A204.1 (cell line): Measurements from ENCODE around the gene COQ10A.
"Not testable (repeated sequence)": the region's sequence is repeated elsewhere in the genome, so short reads cannot be mapped to it uniquely, and the experiment has no call there.

Experiments used
- FAIRE-seq: peaks from 2 replicates; lab custom pipeline; 2012; peaks lifted over from hg19 to GRCh38; lab: Jason Lieb, UNC

COQ10A gene

DNA sequence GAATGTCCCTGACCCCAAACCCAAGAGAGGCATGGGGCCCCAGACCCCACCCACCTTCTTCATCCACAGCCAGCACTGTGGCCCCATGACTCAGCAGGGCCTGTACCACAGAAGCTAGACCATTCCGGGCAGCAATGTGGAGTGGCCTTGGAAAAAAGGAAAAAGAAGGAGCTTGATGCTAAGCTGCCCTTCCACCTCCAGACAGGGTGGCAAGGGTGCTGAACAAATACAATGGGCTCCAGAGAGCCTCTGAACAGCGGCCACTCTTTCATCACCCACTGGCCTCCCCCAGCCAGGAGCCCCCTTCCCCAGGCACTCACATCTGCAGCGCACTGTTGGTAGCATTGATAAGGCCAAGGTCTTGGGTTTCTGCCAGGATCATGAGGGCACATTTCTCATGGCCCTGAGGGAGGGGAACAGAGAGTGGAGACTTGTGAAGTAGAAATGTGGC is 23.0 kb upstream of the COQ10A start:
- no peak for FAIRE-seq

DNA sequence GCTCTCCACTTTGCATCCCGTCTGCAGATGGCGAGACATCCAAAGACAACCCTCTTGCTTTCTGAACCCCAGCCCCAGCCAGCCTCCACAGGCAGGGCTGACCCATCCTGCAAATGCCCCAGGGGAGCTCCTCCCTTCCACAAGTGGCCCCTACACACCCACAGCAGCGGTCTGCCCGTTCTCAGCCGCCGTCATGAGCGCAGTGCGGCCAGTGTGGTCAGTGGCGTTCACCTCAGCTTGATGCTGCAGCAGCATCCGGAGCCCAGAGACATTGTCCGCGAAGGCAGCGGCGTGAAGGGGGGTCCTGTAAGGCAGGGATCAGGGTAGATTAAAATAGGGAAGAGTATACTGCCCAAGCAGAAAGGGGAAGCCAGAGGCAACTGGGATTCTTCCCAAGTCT is 22.2 kb upstream of the COQ10A start:
- FAIRE-seq = no peak

DNA sequence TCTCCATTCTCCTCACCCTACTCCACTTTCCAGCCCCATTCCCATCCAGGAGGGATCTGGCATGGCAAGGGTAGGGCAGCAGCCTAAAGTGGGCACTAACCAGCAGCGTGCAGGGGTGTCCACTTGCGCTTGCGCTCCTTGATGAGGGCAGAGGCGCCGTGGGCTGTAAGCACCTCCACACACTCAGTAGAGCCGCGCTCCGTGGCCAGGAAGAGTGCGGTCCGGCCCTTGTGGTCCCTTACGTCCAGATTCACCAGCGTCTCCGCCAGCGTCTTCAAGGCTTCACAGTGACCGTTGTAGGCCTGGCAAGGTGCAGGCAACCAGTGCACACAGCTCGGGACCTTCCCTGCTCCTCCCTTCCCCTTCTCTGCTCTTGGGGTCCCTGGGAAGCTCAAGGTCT is 18.8 kb upstream of the COQ10A start:
- no peak for FAIRE-seq

DNA sequence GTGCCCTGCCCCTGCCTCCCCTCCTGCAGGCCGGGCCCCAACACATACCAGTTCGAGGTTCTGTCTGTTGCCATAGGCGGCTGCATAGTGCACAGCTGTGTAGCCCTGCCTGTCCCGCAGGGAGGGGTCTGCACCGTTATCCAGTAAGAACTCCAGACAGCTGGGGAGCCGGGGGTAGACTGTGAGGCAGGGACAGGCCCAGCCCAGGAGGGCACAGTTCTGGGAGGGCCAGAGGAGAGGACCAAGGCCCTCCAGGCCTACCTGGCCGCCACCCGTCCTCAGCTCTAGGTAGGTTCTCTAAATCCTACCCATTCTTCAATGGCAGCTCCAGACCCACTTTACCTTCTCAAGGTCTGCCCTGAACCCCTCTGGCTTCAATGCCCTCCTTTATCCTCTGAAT is 18.0 kb upstream of the COQ10A start:
- no peak for FAIRE-seq

DNA sequence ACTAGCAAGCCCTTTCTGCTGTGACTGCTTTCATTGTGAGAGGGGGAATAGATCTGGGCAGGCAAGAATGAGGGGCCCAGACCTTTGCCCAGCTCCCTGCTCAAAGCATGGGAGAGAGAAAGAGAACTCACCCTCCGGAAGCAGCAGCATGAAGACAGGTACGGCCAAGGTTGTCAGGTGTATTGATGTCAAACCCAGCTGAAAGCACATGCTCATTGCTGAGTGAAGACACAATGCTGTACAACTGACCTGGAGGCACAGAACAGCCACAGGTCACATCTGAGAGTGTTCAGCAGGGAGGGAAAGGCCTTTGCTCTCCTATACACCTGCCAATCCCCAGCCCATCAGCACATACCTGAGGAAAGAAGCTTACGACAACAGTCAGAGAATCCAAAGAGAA is 14.1 kb upstream of the COQ10A start:
- FAIRE-seq = no peak

DNA sequence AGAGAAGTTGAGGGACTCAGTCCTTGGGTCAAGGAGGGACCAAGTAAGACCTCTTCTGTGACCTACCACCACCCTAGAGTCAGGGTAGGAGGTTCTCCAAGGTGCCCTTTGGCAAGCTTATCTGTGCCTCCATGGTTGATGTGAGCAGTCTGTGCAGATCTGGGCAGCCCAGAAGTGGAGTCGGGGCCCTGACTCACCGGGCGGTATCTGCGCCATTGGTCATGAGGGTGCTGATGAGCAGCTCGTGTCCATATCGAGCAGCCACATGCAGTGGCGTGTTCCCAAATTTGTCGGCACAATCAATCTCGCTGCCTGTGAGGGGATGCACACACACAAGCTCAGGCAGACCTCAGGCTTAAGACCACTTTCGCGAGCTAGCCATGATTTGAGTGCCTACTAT is 13.7 kb upstream of the COQ10A start:
- FAIRE-seq = no peak

DNA sequence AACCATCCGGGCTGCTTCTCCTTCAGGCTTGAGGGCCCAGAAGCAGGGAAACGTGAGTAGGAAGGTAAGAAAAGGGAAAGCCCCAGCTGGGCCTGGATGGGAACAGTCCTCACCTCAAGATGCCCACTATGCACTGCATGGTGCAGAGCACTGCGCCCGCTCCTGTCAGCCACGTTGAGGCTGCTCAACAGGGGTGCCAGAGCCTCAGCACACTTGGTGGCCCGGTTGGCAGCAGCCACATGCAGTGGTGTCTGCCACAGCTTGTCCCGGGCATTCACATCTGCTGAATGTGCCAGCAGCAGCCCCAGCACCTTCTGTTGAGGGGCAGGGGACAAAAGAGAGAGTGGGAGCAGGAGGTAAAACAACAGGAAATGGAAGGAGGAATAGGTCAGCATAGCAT is 11.1 kb upstream of the COQ10A start:
- FAIRE-seq = no peak

DNA sequence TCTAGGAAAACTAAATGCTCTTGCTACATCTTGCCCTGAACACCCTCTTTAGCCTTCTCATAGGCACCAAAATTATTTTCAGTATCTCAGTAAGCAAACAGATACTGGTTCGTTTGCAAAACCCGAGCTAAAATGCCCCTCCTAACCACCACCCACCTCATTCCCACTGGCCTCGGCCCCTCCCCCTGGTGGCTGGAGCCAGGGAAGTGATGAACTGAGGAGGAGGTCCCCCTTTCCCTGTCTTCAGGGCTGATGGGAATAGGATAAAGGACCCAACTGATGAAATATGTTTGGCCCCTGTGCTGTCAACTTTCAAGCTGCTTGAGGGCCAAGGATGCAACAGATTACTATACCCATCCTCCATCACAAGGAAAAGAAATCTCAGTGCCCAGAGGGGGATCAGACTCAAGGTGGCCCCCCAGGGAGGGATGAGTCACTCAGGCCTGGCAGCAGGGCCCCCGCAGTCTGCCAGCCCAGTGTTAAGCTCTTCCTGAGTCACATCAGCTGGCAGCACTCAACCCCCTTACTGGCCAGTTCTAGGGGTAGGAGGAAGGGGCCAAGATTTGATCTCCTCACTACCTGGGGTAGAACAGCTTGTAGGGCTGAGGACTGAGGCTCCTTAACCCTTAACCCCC is 10.3 kb upstream of the COQ10A start:
- no peak for FAIRE-seq

DNA sequence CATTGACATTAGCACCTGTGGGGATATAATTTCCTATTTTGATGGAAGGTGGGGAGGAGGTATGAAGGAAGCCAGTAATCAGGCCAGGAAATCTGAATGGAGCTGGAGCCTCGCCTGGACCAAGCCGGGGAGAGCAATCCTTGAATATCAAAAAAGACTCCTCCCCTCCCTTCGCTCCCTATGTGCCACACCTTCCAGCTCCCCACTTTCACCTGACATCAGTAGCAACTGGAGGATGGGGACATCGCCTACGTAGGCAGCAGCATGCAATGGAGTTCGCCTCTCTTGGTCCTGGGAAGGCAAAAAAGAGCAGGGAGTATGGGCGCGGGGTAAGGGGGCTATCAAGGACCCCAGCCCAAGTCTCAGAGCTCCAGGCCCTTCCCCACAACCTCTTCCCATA is 9.7 kb upstream of the COQ10A start:
- no peak for FAIRE-seq

DNA sequence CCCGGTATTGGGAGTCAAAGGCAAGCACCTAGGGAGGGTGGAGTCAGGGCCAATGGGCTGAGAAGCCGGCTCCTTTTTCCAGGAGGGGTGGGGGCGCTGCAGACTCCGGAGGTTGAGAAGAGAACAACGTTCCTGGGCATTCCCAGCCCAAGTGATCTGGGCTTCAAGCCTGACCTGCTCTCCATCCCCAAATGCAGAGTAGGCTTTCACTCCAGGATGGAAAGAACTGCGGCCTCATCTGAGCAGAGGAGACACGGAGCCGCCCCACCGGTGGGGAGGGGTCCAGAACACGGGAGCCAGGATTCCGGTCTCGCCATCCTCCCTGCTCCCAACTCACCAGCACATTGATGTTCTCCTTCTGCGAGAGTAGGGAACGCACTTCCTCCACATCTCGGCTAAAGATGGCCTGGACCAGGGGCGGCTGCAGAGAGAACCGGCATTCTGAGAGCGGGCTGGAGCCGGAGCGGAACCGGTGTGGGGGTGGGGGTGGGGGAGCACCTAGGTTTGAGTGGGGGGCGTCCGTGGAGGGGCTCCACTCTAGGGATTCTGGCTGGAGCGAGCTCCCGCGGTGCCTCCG is 9.2 kb upstream of the COQ10A start:
- no peak for FAIRE-seq

DNA sequence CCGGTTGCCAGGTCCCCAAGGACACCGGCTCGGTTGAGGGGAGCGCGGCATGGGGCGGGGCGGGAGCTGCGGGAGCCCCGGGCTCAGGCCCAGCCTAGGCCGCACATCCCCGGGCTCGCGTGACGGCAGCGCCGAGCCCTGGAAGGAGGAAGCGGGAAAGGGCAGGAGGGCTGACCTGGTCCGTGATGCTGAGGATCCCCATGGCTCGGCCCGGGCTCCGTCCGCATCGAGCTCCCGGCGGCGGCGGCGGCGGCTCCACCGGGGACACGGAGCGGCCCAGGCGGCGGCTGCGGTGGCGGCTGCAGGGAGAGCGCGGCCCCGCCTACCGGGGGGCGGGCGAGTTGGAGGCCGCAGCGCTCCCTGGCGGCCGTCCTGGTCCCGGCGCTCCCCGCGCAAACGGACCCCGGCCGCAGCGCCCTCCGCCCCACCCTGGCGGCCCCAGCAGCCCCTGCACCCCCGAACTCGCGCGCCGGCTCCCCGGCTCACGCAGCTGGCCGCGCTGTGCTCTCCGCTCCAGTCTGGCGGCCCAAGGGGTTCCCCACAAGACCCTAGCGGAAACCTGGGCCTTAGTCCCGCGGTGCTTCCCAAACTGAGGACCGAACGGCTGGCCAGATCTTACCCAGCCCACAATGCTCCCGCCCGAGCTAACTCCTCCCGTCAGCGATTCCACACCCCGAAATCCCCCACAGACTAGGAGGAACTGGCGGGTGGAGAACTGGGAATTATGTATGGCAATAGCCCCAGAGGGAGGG is 8.5 kb upstream of the COQ10A start, which contains the start of gene ANKRD52:
Gene ANKRD52, minus strand, starts transcription at position 317 of the 752 bp plus-strand sequence. Its CDS starts 115 bp downstream, at position 202.
- FAIRE-seq = no peak

DNA sequence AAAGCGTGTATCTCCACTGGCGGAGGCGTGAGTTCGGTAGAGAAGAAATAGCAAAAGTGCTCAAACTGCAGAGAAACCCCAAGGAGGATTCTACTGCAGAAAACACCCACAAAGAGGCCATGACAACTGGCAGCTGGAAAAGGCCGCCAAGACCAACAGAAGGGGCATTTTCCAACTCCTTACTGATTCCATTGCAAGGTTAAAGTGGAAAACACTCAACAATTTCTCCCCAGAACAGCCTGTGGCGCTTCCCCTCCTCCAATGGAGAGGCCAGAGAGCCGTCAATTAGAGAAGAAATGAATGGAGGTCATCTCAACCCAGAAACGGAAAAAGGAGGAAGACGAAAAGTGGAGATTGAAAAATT is 7.9 kb upstream of the COQ10A start:
- FAIRE-seq = no peak

DNA sequence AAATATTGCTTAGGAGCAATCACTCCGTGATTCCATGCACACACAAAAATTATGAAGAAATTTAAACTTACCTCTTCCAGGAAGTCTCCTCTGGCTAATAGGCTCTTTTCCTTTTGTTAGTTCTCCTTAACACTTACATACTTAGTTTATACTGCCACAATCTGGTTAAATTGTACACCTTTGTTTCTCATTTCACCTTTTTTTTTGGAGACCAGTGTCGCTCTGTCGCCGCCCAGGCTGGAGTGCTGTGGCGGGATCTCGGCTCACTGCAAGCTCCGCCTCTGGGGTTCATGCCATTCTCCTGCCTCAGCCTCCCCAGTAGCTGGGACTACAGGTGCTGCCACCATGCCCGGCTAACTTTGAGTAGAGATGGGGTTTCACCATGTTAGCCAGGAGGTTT is 6.4 kb upstream of the COQ10A start:
- FAIRE-seq = no peak

DNA sequence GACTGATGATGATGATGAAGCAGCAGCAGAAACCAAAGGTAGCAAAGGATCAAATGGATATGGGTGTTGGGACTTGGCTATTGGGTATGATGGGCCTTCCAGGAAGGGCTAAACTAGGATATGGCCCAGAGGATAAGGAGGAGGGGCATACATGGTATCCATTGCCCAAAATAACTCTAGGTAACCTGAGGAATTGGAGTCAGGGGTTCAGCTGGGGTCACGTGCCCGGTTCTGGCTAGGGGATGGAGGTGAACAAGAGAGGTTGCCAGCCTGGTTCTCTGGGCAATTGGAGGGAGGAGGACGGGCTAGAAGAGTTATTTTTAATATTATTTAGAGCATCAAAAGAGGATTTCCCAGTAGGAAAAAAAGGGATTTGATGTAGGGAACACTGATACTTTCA is 5.8 kb upstream of the COQ10A start:
- FAIRE-seq = no peak

DNA sequence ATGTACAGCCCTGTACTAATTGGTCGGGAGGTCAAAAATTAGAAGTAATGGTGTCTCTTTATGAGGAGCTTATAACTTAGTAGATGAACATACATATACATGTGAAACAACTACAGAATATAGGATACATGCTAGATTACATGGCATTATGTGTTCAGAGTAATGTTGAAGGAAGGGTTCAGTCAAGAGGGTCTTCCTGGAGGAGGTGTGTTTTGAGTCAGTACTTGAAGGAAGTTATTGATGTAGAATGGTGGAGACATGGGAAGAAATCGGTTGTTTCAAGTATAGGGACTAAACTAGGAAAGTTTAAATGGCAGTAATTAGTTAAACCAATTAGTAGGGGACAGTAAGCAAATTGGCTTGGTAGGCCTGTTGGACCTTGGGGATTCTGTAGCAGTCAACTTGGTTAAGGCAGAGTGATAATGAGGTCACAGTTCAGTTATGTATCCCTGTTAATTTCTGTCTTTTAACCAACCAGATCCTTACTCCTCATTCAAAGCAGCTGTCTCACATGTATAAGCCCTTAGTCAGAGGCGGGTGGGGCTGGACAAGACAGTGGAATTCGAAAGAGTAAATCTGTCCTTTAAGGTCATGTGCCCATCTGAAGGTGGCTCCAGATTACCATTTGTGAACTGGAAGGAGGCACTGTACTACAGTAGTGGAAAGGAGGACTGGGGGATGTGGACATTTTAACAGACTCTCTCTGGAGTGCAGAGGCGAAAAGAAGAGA is 5.1 kb upstream of the COQ10A start:
- no peak for FAIRE-seq

DNA sequence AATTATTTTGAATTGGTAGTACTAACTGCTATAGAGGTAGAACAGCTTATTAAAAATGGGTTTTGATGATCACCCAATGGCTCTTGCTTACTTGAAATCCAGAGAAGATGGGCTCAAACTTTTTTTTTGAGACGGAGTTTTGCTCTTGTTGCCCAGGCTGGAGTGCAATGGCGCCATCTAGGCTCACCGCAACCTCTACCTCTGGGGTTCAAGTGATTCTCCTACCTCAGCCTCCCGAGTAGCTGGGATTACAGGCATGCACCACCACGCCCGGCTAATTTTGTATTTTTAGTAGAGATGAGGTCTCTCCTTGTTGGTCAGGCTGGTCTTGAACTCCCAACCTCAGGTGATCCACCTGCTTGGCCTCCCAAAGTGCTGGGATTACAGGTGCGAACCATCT is 3.8 kb upstream of the COQ10A start:
- not testable (repeated sequence) for FAIRE-seq

DNA sequence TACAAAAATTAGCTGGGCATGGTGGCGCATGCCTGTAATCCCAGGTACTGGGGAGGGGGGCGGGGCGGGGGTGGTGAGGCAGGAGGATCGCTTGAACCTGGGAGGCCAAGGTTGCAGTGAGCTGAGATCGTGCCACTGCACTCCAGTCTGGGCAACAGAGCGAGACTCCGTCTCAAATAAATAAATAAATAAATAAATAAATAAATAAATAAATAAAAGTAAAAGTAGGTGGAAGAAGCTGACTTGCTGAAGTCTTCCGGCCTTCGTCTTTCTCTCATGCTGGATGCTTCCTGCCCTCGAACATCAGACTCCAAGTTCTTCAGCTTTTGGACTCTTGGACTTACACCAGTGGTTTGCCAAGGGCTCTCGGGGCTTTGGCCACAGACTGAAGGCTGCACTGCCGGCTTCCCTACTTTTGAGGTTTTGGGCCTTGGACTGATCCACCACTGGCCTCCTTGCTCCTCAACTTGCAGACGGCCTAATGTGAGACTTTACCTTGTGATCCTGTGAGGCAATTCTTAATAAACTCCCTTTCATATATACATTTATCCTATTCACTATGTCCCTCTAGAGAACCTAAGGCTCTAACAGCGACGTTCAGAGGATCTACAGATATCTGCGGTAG is 562 bp upstream of the COQ10A start:
- not testable (repeated sequence) for FAIRE-seq

DNA sequence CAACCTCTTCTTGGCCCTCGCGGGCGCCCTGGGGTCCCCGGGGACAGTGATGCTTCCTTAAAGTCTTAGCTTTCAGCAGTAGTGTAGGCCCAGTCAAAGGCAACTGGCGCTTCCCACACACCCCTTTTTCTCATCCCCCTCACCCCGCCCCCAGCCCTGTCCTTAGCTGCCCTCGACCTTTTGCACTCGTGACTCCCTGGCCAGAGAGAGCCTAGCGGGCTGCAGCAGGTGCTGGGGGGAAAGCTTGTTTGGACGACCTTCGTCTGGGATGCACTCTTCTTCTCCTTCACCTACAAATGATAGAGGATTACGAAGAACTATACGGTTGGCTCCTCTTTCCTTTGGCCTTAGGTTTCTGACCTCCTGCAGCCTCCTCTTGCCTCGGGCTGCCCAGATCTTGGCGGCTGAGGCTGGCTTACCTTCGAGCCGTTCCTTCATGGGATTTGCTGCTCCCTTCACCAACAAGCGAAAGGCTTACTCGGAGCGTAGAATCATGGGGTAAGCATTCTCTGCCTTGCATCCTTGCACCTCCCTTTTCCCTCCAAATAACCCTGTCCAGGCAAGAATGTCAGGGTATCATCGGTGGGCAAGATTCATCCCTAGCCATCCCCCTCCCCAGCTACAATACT is 815 bp downstream of the COQ10A start:
- FAIRE-seq = no peak

DNA sequence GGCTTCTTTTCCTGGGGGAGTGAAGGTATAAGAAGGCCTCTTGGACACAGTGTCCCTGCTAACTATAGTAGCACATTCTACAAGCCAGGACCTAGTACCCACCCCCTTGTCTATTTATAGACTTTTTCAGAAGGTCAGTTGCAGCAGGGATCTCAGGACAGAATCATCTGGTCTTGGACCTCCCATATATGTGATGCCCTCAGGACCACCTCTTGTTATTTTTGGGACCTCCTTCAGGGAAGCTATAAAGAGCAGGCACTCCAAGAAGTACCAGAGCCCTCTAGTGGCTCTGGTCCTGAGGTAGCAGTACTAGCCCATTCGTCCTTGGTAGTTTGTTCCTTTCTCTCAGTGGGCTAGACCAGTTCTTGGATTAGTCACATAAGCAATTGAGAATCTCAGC is 4.3 kb downstream of the COQ10A start:
- no peak for FAIRE-seq

DNA sequence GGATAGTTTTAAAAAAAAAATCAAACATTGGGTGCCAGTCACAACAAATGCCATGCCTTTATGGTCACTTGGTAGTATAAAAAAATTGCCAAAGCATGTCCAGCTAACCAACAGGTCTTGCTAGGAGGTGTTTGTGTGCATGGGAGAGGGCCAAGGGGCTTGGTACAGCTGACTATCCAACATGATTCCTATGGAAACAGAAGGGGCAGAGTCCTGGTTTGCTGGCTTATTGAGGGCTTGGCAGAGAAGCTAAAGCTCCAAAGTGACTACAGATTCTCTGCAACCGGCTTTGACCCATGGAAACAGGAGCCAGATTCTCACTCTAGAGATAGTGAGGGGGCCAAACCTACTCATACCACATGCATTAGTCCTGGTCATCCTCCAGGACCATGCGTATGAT is 5.7 kb downstream of the COQ10A start:
- FAIRE-seq = not testable (repeated sequence)

DNA sequence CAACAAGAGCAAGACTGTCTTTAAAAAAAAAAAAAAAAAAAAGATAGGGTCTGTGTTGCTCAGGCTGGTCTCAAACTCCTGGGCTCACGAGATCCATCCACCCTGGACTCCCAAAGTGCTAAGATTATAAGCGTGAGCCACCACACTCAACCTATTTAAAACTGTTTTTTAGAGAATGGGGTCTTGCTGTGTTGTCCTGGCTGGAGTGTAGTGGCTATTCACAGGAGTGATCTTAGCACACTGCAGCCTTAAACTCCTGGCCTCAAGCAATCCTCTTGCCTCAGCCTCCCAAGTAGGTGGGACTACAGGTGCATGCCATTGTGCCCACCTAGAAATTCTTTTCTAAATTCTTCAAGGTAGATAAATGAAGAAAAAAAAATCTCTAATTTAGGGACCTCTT is 7.6 kb downstream of the COQ10A start:
- FAIRE-seq = no peak

DNA sequence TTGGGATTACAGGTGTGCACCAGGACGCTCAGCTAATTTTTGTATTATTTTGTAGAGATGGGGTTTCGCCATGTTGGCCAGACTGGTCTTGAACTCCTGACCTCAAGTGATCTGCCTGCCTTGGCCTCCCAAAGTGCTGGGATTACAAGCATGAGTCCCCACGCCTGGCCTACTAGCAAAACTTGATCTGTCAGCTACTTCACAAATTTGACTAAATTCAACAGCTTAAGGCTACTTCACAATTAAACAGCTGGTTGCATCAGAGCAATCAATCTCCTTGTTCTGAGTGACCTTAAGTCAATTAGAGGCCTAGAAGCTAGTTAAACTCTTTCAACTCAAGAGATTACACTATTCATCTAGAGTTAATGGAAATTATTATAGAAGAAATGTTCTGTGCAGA is 12.2 kb downstream of the COQ10A start:
- FAIRE-seq = no peak
